H1 (cell line): ENCODE measurements around the gene C17orf113. TPM values are rescaled to one million over a fixed set of nuclear protein-coding genes. Genes with fewer than 3 reads are reported as not detected.

Experiments
- CTCF ChIA-PET: fragments of 300-600 bp; sonication (Branson Sonifier 250); formaldehyde crosslinking; loops from one replicate; lab custom pipeline; 2021; ENCODE audit not compliant: partially characterized antibody; lab: Charles Lee
- POLR2A ChIA-PET: fragments of 300-600 bp; sonication (Branson Sonifier 250); formaldehyde crosslinking; loops from one replicate; lab custom pipeline; 2021; ENCODE audit warnings: inconsistent platforms; ENCODE audit not compliant: partially characterized antibody; lab: Charles Lee
- DNase-seq, 2 experiments: peaks; one replicate each; pipeline versions ENCODE4 v3.0.0 to v3.0.0-alpha.2; 2010 to 2022; ENCODE audit warnings: low spot score in 2 of 2, low read depth in 1 of 2, mixed read lengths in 1 of 2
- FAIRE-seq: peaks from 2 replicates; lab custom pipeline; 2011; peaks lifted over from hg19 to GRCh38; lab: Jason Lieb, UNC
- H2AFZ ChIP-seq: 2 replicates; pipeline ENCODE4 v1.8.1; 2012; ENCODE audit warnings: low read length, inconsistent platforms
- H2AK5ac ChIP-seq: 2 replicates; pipeline ENCODE4 v1.6.1; 2013; ENCODE audit warnings: low read depth, low read length
- H2BK120ac ChIP-seq: replicated peaks from 2 replicates; pipeline ENCODE3; 2013; ENCODE audit warnings: low read depth, low read length, inconsistent platforms
- H2BK12ac ChIP-seq: 2 replicates; pipeline ENCODE4 v1.6.1; 2013; ENCODE audit warnings: low read depth, low read length
- H2BK15ac ChIP-seq: 2 replicates; pipeline ENCODE4 v1.6.1; 2013; ENCODE audit warnings: low read length
- H2BK20ac ChIP-seq: 2 replicates; pipeline ENCODE4 v1.6.1; 2013; ENCODE audit warnings: low read length
- H2BK5ac ChIP-seq: 2 replicates; pipeline ENCODE4 v1.6.1; 2013; ENCODE audit warnings: low read depth, low read length
- H3K14ac ChIP-seq: 2 replicates; pipeline ENCODE4 v1.6.1; 2013; ENCODE audit warnings: inconsistent platforms; ENCODE audit not compliant: insufficient read length
- H3K18ac ChIP-seq: 2 replicates; pipeline ENCODE4 v1.6.1; 2013; ENCODE audit warnings: low read length; ENCODE audit errors: extremely low read depth
- H3K23ac ChIP-seq: 2 replicates; pipeline ENCODE4 v1.6.1; 2013; ENCODE audit warnings: inconsistent platforms; ENCODE audit not compliant: insufficient read length
- H3K23me2 ChIP-seq: 2 replicates; pipeline ENCODE4 v1.6.1; 2013; ENCODE audit warnings: low read depth, low read length
- H3K27ac ChIP-seq: 2 replicates; pipeline ENCODE4 v1.6.1; 2011; ENCODE audit warnings: low read depth, low read length, inconsistent platforms
- H3K27me3 ChIP-seq, 4 experiments: replicated peaks in 1 of 4; 1 replicate in 1 of 4; 2 replicates in 3 of 4; pipeline versions ENCODE4 v1.6.1 to v1.8.1; 2011 to 2013; ENCODE audit warnings: low read length in 3 of 4, mild to moderate bottlenecking in 3 of 4, inconsistent platforms in 2 of 4, mixed read lengths in 2 of 4, moderate library complexity in 1 of 4; ENCODE audit not compliant: control insufficient read depth in 3 of 4, insufficient read depth in 3 of 4; ENCODE audit errors: extremely low read depth in 1 of 4
- H3K36me3 ChIP-seq, 4 experiments: 2 replicates each; pipeline versions ENCODE4 v1.6.1 to v1.8.1; 2011 to 2013; ENCODE audit warnings: mild to moderate bottlenecking in 4 of 4, low read length in 3 of 4, moderate library complexity in 2 of 4, control low read depth in 1 of 4, inconsistent platforms in 1 of 4; ENCODE audit not compliant: insufficient read depth in 4 of 4, control insufficient read depth in 2 of 4
- H3K4ac ChIP-seq: replicated peaks from 2 replicates; pipeline ENCODE3; 2013; ENCODE audit warnings: low read length, low read depth, mixed read lengths, inconsistent platforms; ENCODE audit not compliant: insufficient read length
- H3K4me1 ChIP-seq, 4 experiments: replicated peaks in 1 of 4; 1 replicate in 1 of 4; 2 replicates in 3 of 4; pipeline versions ENCODE4 v1.6.1 to v1.8.1; 2011 to 2013; ENCODE audit warnings: low read length in 3 of 4, inconsistent platforms in 2 of 4, mixed read lengths in 1 of 4; ENCODE audit not compliant: insufficient read depth in 4 of 4, control insufficient read depth in 3 of 4
- H3K4me2 ChIP-seq, 2 experiments: 2 replicates each; pipeline versions ENCODE4 v1.6.1 to v1.8.1; 2011 to 2013; ENCODE audit warnings: low read depth in 2 of 2, low read length in 2 of 2, control low read depth in 1 of 2, inconsistent platforms in 1 of 2, mild to moderate bottlenecking in 1 of 2; ENCODE audit not compliant: insufficient read depth in 1 of 2
- H3K4me3 ChIP-seq, 4 experiments: fragments of 200-600, 300-600 bp in 1 of 4; sonication (generic), shearing (Covaris generic), sonication (Bioruptor Twin) in 1 of 4; 2 replicates each; pipeline versions ENCODE4 v1.5.1 to v1.8.1; 2011 to 2016; ENCODE audit warnings: low read length in 4 of 4, low read depth in 3 of 4, control low read depth in 2 of 4, inconsistent platforms in 2 of 4, mild to moderate bottlenecking in 2 of 4, mixed read lengths in 1 of 4, moderate library complexity in 1 of 4; ENCODE audit not compliant: insufficient read depth in 2 of 4; ENCODE audit errors: extremely low read depth in 1 of 4
- H3K56ac ChIP-seq: replicated peaks from 2 replicates; pipeline ENCODE3; 2013; ENCODE audit warnings: low read depth, mild to moderate bottlenecking, mixed read lengths, low read length, inconsistent platforms; ENCODE audit not compliant: insufficient read length
- H3K79me1 ChIP-seq: 2 replicates; pipeline ENCODE4 v1.6.1; 2013; ENCODE audit warnings: low read depth, low read length, control low read depth
- H3K79me2 ChIP-seq, 2 experiments: 2 replicates each; pipeline versions ENCODE4 v1.6.1 to v1.8.1; 2012 to 2013; ENCODE audit warnings: low read length in 2 of 2, mild to moderate bottlenecking in 2 of 2, inconsistent platforms in 1 of 2; ENCODE audit not compliant: insufficient read depth in 2 of 2, control insufficient read depth in 1 of 2
- H3K9ac ChIP-seq, 4 experiments: replicated peaks in 1 of 4; 1 replicate in 1 of 4; 2 replicates in 3 of 4; pipeline versions ENCODE4 v1.6.1 to v1.8.1; 2011 to 2013; ENCODE audit warnings: low read depth in 3 of 4, low read length in 3 of 4, control low read depth in 2 of 4, mild to moderate bottlenecking in 2 of 4, moderate library complexity in 2 of 4, inconsistent platforms in 1 of 4; ENCODE audit errors: extremely low read depth in 1 of 4
- H3K9me3 ChIP-seq, 2 experiments: 2 replicates each; pipeline versions ENCODE4 v1.6.1 to v1.8.1; 2012 to 2013; ENCODE audit warnings: mild to moderate bottlenecking in 2 of 2, moderate library complexity in 2 of 2, control low read depth in 1 of 2, inconsistent platforms in 1 of 2, low read depth in 1 of 2, low read length in 1 of 2, mixed read lengths in 1 of 2; ENCODE audit not compliant: insufficient read depth in 2 of 2
- H4K20me1 ChIP-seq, 2 experiments: replicated peaks in 1 of 2; 2 replicates each; pipeline versions ENCODE3 to v1.8.1; 2011 to 2013; ENCODE audit warnings: inconsistent platforms in 2 of 2, low read length in 2 of 2, mild to moderate bottlenecking in 1 of 2; ENCODE audit not compliant: insufficient read depth in 2 of 2, control insufficient read depth in 1 of 2
- H4K5ac ChIP-seq: 2 replicates; pipeline ENCODE4 v1.6.1; 2013; ENCODE audit warnings: low read length, low read depth, mixed read lengths, inconsistent platforms; ENCODE audit not compliant: insufficient read length
- H4K8ac ChIP-seq: 2 replicates; pipeline ENCODE4 v1.8.0; 2013; ENCODE audit warnings: mild to moderate bottlenecking, moderate library complexity, low read length, inconsistent platforms; ENCODE audit not compliant: insufficient read depth; ENCODE audit errors: extremely low read depth
- H4K91ac ChIP-seq: replicated peaks from 2 replicates; pipeline ENCODE3; 2013; ENCODE audit warnings: low read length, mixed read lengths, inconsistent platforms; ENCODE audit not compliant: insufficient read length
- CHD1 ChIP-seq: IDR thresholded peaks from 2 replicates; pipeline ENCODE4 v1.6.1; 2012; ENCODE audit warnings: low read depth, low read length, improper control_type of control experiment
- GTF2F1 ChIP-seq: IDR thresholded peaks from 2 replicates; pipeline ENCODE4 v1.6.1; 2012; ENCODE audit warnings: low read depth, low read length, improper control_type of control experiment, borderline replicate concordance
- JUN ChIP-seq: IDR thresholded peaks from 2 replicates; pipeline ENCODE4 v1.6.1; 2011; ENCODE audit warnings: low read depth, mild to moderate bottlenecking, improper control_type of control experiment, low read length
- RXRA ChIP-seq: IDR thresholded peaks from 2 replicates; pipeline ENCODE4 v1.6.1; 2011; ENCODE audit warnings: low read depth, mild to moderate bottlenecking, low read length, moderate library complexity; ENCODE audit not compliant: insufficient read depth
- SIN3A ChIP-seq, 2 experiments: IDR thresholded peaks in 1 of 2; conservative IDR thresholded peaks in 1 of 2; 2 replicates each; pipeline ENCODE4 v1.6.1; 2011 to 2012; ENCODE audit warnings: low read length in 2 of 2, improper control_type of control experiment in 1 of 2, low read depth in 1 of 2, mild to moderate bottlenecking in 1 of 2
- TAF1 ChIP-seq: IDR thresholded peaks from 2 replicates; pipeline ENCODE4 v1.6.1; 2011; ENCODE audit warnings: mild to moderate bottlenecking, low read depth, low read length
- TEAD4 ChIP-seq: IDR thresholded peaks from 2 replicates; pipeline ENCODE4 v1.6.1; 2012; ENCODE audit warnings: low read depth, low read length, inconsistent platforms, mixed read lengths
- WGBS, 2 experiments: shearing (Covaris generic) in 1 of 2; methylation state at CpG; one replicate each; pipeline versions ENCODE4 v1.1.6 to v1.1.7; 2013 to 2015; ENCODE audit warnings: low lambda C conversion rate in 2 of 2, mixed read lengths in 2 of 2, inconsistent platforms in 1 of 2, low coverage in 1 of 2, missing lambda C conversion rate in 1 of 2; ENCODE audit not compliant: insufficient replicate concordance in 2 of 2, insufficient coverage in 1 of 2, insufficient read length in 1 of 2; ENCODE audit errors: extremely low coverage in 1 of 2, missing lambda C conversion rate in 1 of 2; 5-methylcytosine and 5-hydroxymethylcytosine counted together
- polyA plus RNA-seq, 7 experiments: library from polyadenylated mRNA; depleted of rRNA in 3 of 7; stranded (reverse) in 5 of 7; unstranded in 2 of 7; fragments of >200 nt in 5 of 7; fragments of 200-250 nt in 2 of 7; gene quantifications; 1 replicate in 5 of 7; 2 replicates in 1 of 7; 4 replicates in 1 of 7; pipeline versions ENCODE4 v1.2.1 to v1.2.3, GENCODE V29; 2011 to 2013; ENCODE audit warnings: missing spikeins in 2 of 7, mixed read lengths in 2 of 7
- total RNA-seq: library from RNA; stranded (reverse); fragmentation: NEBNext Ultra II Directional; extraction: Animal tissue kit (Norgen Biotek cat#: 25700); gene quantifications from 2 replicates; pipeline ENCODE4 v1.2.1, GENCODE V29; 2021
- TF ChIP-seq, protein P1 (sequence below): IDR thresholded peaks from 2 replicates; pipeline ENCODE4 v1.6.1; 2012; ENCODE audit warnings: inconsistent platforms
- TF ChIP-seq, protein P2 (sequence below): IDR thresholded peaks from 2 replicates; pipeline ENCODE4 v1.6.1; 2011; ENCODE audit warnings: low read length, improper control_type of control experiment

The C17orf113 gene
- total and polyA plus RNA-seq, 2 of the 8 experiments (the other 6 are each of a cell fraction or from before 2014, with no cell fraction given), result 1.0 to 1.4 TPM

DNA sequence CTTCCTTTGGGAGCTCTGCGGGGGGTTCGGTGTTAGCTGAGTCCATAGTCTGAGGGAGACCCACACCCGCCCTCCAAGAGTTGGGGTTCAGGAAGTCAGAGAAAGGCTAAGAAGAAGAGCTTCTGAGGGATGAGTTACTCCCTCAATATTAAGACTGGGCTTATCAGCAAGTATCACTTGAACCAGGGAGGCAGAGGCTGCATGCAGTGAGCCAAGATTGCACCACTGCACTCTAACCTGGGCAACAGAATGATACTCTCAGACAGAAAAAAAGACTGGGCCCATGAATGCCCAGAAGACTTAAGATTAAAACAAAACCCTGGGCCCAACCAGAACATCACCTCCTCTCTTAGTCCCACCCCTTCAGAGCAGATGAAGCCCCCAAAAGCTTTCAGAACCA is 24.5 kb downstream of the C17orf113 start:
- Histone ChIP-seq H4K20me1 (no peaks in the 10 kb centered on the region), H2BK12ac (no peak overlapping the region), H3K79me2 (peaks cover 6 to 7% of the 10 kb centered on the region in 2 experiments; a peak in 3 of 4 replicates), H3K56ac (no peak overlapping the region), H3K4me2 (no peak overlapping the region), H2BK20ac (no peak overlapping the region), H3K9ac (no peak overlapping the region), H3K4me1 (peaks cover 2 to 15% (median 5%) of the 10 kb centered on the region in 4 experiments), H2BK15ac (no peak overlapping the region), H2AK5ac (no peak overlapping the region), H4K91ac (no peak overlapping the region), H3K36me3 (peaks cover 13 to 30% (median 15%) of the 10 kb centered on the region in 4 experiments; a peak in 6 of 8 replicates), H3K4ac (no peak overlapping the region), H2BK120ac (no peak overlapping the region), H3K14ac (no peak overlapping the region), H2AFZ (no peak overlapping the region), H4K8ac (no peak overlapping the region), H4K5ac (no peak overlapping the region), H3K9me3 (no peaks in the 10 kb centered on the region), H2BK5ac (no peak overlapping the region), H3K23me2 (peaks cover 2% of the 10 kb centered on the region; the same call in 1 of the 2 replicates), H3K23ac (no peak overlapping the region), H3K79me1 (0 out of 2 replicates have a peak, but pooled peaks cover 2% of the 10 kb centered on the region), H3K27ac (no peak overlapping the region), H3K27me3 (no peaks in the 10 kb centered on the region), H3K4me3 (no peak overlapping the region), H3K18ac (no peak overlapping the region)
- CTCF ChIA-PET, result interaction anchor here (0.6 to 38.8 kb wide), 20 partner anchors 9 to 287 kb away, joined by 3 to 1084 read pairs (median 7); partner anchors contain the start of genes DHX58, DNAJC7, HSPB9 and KAT2A
- 92% methylated on average over 3 of the region's 3 CpGs; no CpG with 5 or more reads in 1 of the 2 experiments for WGBS, 2 experiments
- POLR2A ChIA-PET, result interaction anchor here (0.7 to 6.0 kb wide), 16 partner anchors 9 to 95 kb away, joined by 3 to 51 read pairs (median 4); partner anchors contain the start of genes DHX58, DNAJC7, HSPB9 and KAT2A
- FAIRE-seq (no peak), DNase-seq (no peak)
- no peak for TF ChIP-seq GTF2F1
- TF ChIP-seq CHD1, result no peak
- TF ChIP-seq TAF1, result no peak
- no peak for TF ChIP-seq RXRA
- TF ChIP-seq SIN3A (conservative IDR thresholded peaks at IDR 0.05 in 1 of 2, IDR thresholded peaks at IDR 0.05 in 1 of 2; ENCODE audit: low read depth in 1 of 2, low read length in 2 of 2), result no peak
- TF ChIP-seq, protein P1, sequence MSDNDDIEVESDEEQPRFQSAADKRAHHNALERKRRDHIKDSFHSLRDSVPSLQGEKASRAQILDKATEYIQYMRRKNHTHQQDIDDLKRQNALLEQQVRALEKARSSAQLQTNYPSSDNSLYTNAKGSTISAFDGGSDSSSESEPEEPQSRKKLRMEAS, result no peak
- TF ChIP-seq, protein P2, sequence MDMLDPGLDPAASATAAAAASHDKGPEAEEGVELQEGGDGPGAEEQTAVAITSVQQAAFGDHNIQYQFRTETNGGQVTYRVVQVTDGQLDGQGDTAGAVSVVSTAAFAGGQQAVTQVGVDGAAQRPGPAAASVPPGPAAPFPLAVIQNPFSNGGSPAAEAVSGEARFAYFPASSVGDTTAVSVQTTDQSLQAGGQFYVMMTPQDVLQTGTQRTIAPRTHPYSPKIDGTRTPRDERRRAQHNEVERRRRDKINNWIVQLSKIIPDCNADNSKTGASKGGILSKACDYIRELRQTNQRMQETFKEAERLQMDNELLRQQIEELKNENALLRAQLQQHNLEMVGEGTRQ, result no peak
- no peak for TF ChIP-seq JUN
- TF ChIP-seq TEAD4, result no peak
